Right lobe of liver (tissue), 4 donors: ENCODE data around the gene ADAMTS7.

Experiments used
- POLR2A ChIP-seq: fragments of 450-650 bp; IDR thresholded peaks from one replicate; pipeline ENCODE4 v1.6.1; 2017; ENCODE audit warnings: antibody characterized with exemption, mild to moderate bottlenecking
- TF ChIP-seq, protein P1 (sequence below), 4 donors: fragments of 200-600 bp in 3 of 4; fragments of 450-650 bp in 1 of 4; IDR thresholded peaks; one replicate each; pipeline versions ENCODE4 v1.5.1 to v1.8.0; 2016 to 2022; ENCODE audit warnings: antibody characterized with exemption in 4 of 4, mild to moderate bottlenecking in 2 of 4
- donor health status: DM: no; HTN: no; CAD: no.
- donor health status: DM: no; HTN: no; CAD: no.
- donor health status: DM: no; HTN: yes; CAD: no.

DNA sequence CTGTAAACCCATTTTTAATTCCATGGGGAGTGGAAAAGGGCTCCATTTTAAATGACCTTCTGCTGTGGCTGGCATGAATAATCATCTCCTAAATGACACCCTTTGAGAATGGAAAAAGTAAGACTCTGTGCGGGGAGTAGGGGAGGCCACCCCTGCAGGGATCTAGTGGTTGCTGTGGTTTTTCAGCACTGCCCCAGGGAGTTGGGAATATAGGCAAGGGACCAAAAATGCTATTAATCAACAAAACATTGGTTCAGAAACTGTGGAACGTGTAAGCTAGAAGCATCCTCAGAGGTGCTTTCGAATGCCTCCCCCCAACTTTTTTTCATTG, 30.1 kb upstream of the ADAMTS7 start:
- TF ChIP-seq, protein P1, sequence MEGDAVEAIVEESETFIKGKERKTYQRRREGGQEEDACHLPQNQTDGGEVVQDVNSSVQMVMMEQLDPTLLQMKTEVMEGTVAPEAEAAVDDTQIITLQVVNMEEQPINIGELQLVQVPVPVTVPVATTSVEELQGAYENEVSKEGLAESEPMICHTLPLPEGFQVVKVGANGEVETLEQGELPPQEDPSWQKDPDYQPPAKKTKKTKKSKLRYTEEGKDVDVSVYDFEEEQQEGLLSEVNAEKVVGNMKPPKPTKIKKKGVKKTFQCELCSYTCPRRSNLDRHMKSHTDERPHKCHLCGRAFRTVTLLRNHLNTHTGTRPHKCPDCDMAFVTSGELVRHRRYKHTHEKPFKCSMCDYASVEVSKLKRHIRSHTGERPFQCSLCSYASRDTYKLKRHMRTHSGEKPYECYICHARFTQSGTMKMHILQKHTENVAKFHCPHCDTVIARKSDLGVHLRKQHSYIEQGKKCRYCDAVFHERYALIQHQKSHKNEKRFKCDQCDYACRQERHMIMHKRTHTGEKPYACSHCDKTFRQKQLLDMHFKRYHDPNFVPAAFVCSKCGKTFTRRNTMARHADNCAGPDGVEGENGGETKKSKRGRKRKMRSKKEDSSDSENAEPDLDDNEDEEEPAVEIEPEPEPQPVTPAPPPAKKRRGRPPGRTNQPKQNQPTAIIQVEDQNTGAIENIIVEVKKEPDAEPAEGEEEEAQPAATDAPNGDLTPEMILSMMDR (IDR thresholded peaks at IDR 0.05), result no peak
- no peak for TF ChIP-seq POLR2A
